Endothelial cell of umbilical vein (primary cell): ENCODE results near the gene ANKS1B. TPM values are rescaled to one million over a fixed set of nuclear protein-coding genes. Genes with fewer than 3 reads are reported as not detected.

Experiments
- BruUV-seq: library from RNA; stranded (reverse); fragments of 400-500 nt; replicated peaks from 2 replicates; lab custom pipeline; 2021; lab: Mats Ljungman, UMichigan
- CTCF ChIA-PET: fragments of 300-600, 350-600 bp; sonication (Branson Sonifier 250); formaldehyde crosslinking; loops from one replicate; lab custom pipeline; 2021; ENCODE audit warnings: antibody characterized with exemption, inconsistent platforms; lab: Charles Lee
- POLR2A ChIA-PET: fragments of 300-600, 350-600 bp; sonication (Branson Sonifier 250); formaldehyde crosslinking; loops from one replicate; lab custom pipeline; 2021; ENCODE audit warnings: antibody characterized with exemption, inconsistent platforms; lab: Charles Lee
- DNase-seq: peaks from one replicate; pipeline ENCODE4 v3.0.0-alpha.2; 2011; ENCODE audit warnings: low read depth, low spot score
- FAIRE-seq: peaks from 2 replicates; lab custom pipeline; 2011; peaks lifted over from hg19 to GRCh38; lab: Jason Lieb, UNC
- H2AFZ ChIP-seq: 2 replicates; pipeline ENCODE4 v1.6.0; 2012; ENCODE audit warnings: low read depth, low read length, control low read depth, inconsistent platforms
- H3K27ac ChIP-seq: 2 replicates; pipeline ENCODE4 v1.5.1; 2011; ENCODE audit warnings: low read depth, mild to moderate bottlenecking, control low read depth, low read length, moderate library complexity; ENCODE audit not compliant: insufficient read depth
- H3K27me3 ChIP-seq, 2 experiments: 2 replicates each; pipeline versions ENCODE4 v1.6.0 to v1.6.1; 2011; ENCODE audit warnings: low read length in 2 of 2, mixed read lengths in 1 of 2; ENCODE audit not compliant: control insufficient read depth in 2 of 2, insufficient read depth in 2 of 2
- H3K36me3 ChIP-seq, 2 experiments: 2 replicates in 1 of 2; 3 replicates in 1 of 2; pipeline ENCODE4 v1.5.1; 2011; ENCODE audit warnings: low read length in 2 of 2, mild to moderate bottlenecking in 1 of 2, moderate library complexity in 1 of 2; ENCODE audit not compliant: control insufficient read depth in 2 of 2, insufficient read depth in 2 of 2; ENCODE audit errors: extremely low read depth in 1 of 2
- H3K4me1 ChIP-seq: 3 replicates; pipeline ENCODE4 v1.5.1; 2011; ENCODE audit warnings: mild to moderate bottlenecking, low read length; ENCODE audit not compliant: control insufficient read depth, insufficient read depth; ENCODE audit errors: extremely low read depth
- H3K4me2 ChIP-seq: 2 replicates; pipeline ENCODE4 v1.6.1; 2011; ENCODE audit warnings: low read length, control low read depth, mixed read lengths; ENCODE audit not compliant: insufficient read depth
- H3K4me3 ChIP-seq, 3 experiments: fragments of 200-600 bp in 1 of 3; sonication (generic), shearing (Covaris generic) in 1 of 3; replicated peaks in 1 of 3; 2 replicates each; pipeline ENCODE4 v1.5.1; 2011 to 2016; ENCODE audit warnings: control low read depth in 3 of 3, low read length in 3 of 3, mild to moderate bottlenecking in 2 of 3, inconsistent platforms in 1 of 3, low read depth in 1 of 3, moderate library complexity in 1 of 3; ENCODE audit not compliant: insufficient read depth in 1 of 3
- H3K79me2 ChIP-seq: 2 replicates; pipeline ENCODE4 v1.6.0; 2012; ENCODE audit warnings: low read length, inconsistent platforms; ENCODE audit not compliant: control insufficient read depth, insufficient read depth
- H3K9ac ChIP-seq: replicated peaks from 2 replicates; pipeline ENCODE3; 2011; ENCODE audit warnings: low read length, control low read depth; ENCODE audit not compliant: insufficient read depth; ENCODE audit errors: extremely low read depth
- H3K9me1 ChIP-seq: replicated peaks from 3 replicates; pipeline ENCODE4 v1.6.0; 2011; ENCODE audit warnings: mild to moderate bottlenecking, low read length; ENCODE audit not compliant: control insufficient read depth, insufficient read depth; ENCODE audit errors: extremely low read depth
- H3K9me3 ChIP-seq: replicated peaks from 2 replicates; pipeline ENCODE4 v1.5.1; 2012; ENCODE audit warnings: low read length, inconsistent platforms; ENCODE audit not compliant: control insufficient read depth, insufficient read depth
- H4K20me1 ChIP-seq: replicated peaks from 2 replicates; pipeline ENCODE3; 2011; ENCODE audit warnings: mild to moderate bottlenecking, low read length; ENCODE audit not compliant: control insufficient read depth, insufficient read depth; ENCODE audit errors: extremely low read depth
- EZH2 ChIP-seq: IDR thresholded peaks from 2 replicates; pipeline ENCODE4 v1.6.1; 2012; ENCODE audit warnings: borderline replicate concordance, low read depth, mild to moderate bottlenecking, moderate library complexity, low read length, inconsistent platforms; ENCODE audit not compliant: severe bottlenecking
- FOS ChIP-seq: IDR thresholded peaks from 2 replicates; pipeline ENCODE4 v1.6.1; 2011; ENCODE audit warnings: mild to moderate bottlenecking, low read length, moderate library complexity, borderline replicate concordance; ENCODE audit not compliant: insufficient read depth
- GATA2 ChIP-seq: IDR thresholded peaks from 2 replicates; pipeline ENCODE4 v1.7.0; 2011; ENCODE audit warnings: low read depth, mild to moderate bottlenecking, moderate library complexity, mixed read lengths, low read length; ENCODE audit not compliant: insufficient read length, insufficient read depth
- JUN ChIP-seq: IDR thresholded peaks from 2 replicates; pipeline ENCODE4 v1.6.1; 2011; ENCODE audit warnings: borderline replicate concordance, low read depth; ENCODE audit not compliant: insufficient read length, insufficient read depth
- MAX ChIP-seq: IDR thresholded peaks from 2 replicates; pipeline ENCODE4 v1.6.1; 2011; ENCODE audit not compliant: insufficient read depth, insufficient read length
- MYC ChIP-seq: IDR thresholded peaks from one replicate; pipeline ENCODE4 v1.6.1; 2011; ENCODE audit warnings: mild to moderate bottlenecking, low read depth, low read length
- POLR2A ChIP-seq: IDR thresholded peaks from 2 replicates; pipeline ENCODE4 v1.6.1; 2012; ENCODE audit warnings: low read depth, mild to moderate bottlenecking, control low read depth, low read length
- POLR2AphosphoS5 ChIP-seq: IDR thresholded peaks from 2 replicates; pipeline ENCODE4 v1.6.1; 2012; ENCODE audit warnings: low read depth, mild to moderate bottlenecking, control low read depth, low read length, moderate library complexity; ENCODE audit not compliant: insufficient read depth
- dilution Hi-C: fragments of 300-500 bp; cut with MboI; formaldehyde crosslinking; loops from one replicate; pipeline ENCODE4 v1.15.0; 2019; ENCODE audit warnings: low sequenced_read_pairs; ENCODE audit not compliant: extremely low pct_ligation_motif_present
- intact Hi-C: fragments of 100-400 bp; cut with micrococcal nuclease; formaldehyde crosslinking; loops from one replicate; pipeline ENCODE4 v1.10.0; 2022
- polyA plus RNA-seq, 4 experiments: library from polyadenylated mRNA; depleted of rRNA in 3 of 4; stranded (reverse) in 3 of 4; unstranded in 1 of 4; fragments of >200 nt; gene quantifications; 2 replicates each; pipeline versions ENCODE4 v1.2.1 to v1.2.3, GENCODE V29; 2011 to 2012; ENCODE audit warnings: missing spikeins in 1 of 4
- total RNA-seq: library from RNA; stranded (reverse); gene quantifications from 2 replicates; pipeline ENCODE4 v1.2.3, GENCODE V29; 2021
- TF ChIP-seq, protein P1 (sequence below), 2 donors: IDR thresholded peaks; 1 replicate in 1 of 2; 2 replicates in 1 of 2; pipeline ENCODE4 v1.5.1; 2011; ENCODE audit warnings: low read length in 2 of 2, mild to moderate bottlenecking in 2 of 2, moderate library complexity in 2 of 2, control low read depth in 1 of 2, inconsistent platforms in 1 of 2, low read depth in 1 of 2; ENCODE audit not compliant: insufficient read depth in 1 of 2; ENCODE audit errors: extremely low read depth in 1 of 2

Gene ANKS1B
- total and polyA plus RNA-seq, 2 donors (not counting 3 experiments of a cell fraction or from before 2014, with no cell fraction given) = 0.15 to 0.38 TPM

GRCh38 chr12:99259040-99259934 lies 725.4 kb downstream of the ANKS1B start:
- Histone ChIP-seq H3K9me3 (peaks cover 4% of the 10 kb centered on the region), H3K9me1 (no peaks in the 10 kb centered on the region), H3K79me2 (no peaks in the 10 kb centered on the region), H3K9ac (no peak overlapping the region), H3K4me1 (no peaks in the 10 kb centered on the region), H3K4me2 (no peak overlapping the region), H3K27me3 (no peaks in the 10 kb centered on the region), H2AFZ (no peak overlapping the region), H4K20me1 (no peaks in the 10 kb centered on the region), H3K36me3 (no peaks in the 10 kb centered on the region), H3K4me3 (no peak overlapping the region), H3K27ac (no peak overlapping the region)
- dilution Hi-C loops = no loop called here
- DNase-seq (no peak), FAIRE-seq (no peak)
- CTCF ChIA-PET = no interaction called here
- intact Hi-C loops = no loop called here
- POLR2A ChIA-PET = no interaction called here
- TF ChIP-seq, protein P1, sequence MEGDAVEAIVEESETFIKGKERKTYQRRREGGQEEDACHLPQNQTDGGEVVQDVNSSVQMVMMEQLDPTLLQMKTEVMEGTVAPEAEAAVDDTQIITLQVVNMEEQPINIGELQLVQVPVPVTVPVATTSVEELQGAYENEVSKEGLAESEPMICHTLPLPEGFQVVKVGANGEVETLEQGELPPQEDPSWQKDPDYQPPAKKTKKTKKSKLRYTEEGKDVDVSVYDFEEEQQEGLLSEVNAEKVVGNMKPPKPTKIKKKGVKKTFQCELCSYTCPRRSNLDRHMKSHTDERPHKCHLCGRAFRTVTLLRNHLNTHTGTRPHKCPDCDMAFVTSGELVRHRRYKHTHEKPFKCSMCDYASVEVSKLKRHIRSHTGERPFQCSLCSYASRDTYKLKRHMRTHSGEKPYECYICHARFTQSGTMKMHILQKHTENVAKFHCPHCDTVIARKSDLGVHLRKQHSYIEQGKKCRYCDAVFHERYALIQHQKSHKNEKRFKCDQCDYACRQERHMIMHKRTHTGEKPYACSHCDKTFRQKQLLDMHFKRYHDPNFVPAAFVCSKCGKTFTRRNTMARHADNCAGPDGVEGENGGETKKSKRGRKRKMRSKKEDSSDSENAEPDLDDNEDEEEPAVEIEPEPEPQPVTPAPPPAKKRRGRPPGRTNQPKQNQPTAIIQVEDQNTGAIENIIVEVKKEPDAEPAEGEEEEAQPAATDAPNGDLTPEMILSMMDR (IDR thresholded peaks at IDR 0.05; ENCODE audit: extremely low read depth in 1 of 2, insufficient read depth in 1 of 2, low read depth in 1 of 2, low read length in 2 of 2) = no peak
- TF ChIP-seq POLR2AphosphoS5 (no peak), MYC (no peak), EZH2 (no peak), POLR2A (no peak), MAX (no peak), JUN (no peak), FOS (no peak), GATA2 (no peak)
- BruUV-seq = no TSS peak
